Caco-2 (cell line): ENCODE data around the gene AOC2. TPM values are rescaled to one million over a fixed set of nuclear protein-coding genes. Genes with fewer than 3 reads are reported as not detected.
A peak's percentile ranks its signal among the peaks of the same experiment; 100 is the strongest.

Experiments
- BruUV-seq: library from RNA; stranded (reverse); fragments of 400-500 nt; replicated peaks from 2 replicates; lab custom pipeline; 2021; lab: Mats Ljungman, UMichigan
- CTCF ChIA-PET: fragments of 300-600 bp; sonication (Branson Sonifier 250); formaldehyde crosslinking; loops from one replicate; lab custom pipeline; 2022; ENCODE audit warnings: antibody characterized with exemption; lab: Charles Lee
- POLR2A ChIA-PET: fragments of 300-600 bp; sonication (Branson Sonifier 250); formaldehyde crosslinking; loops from one replicate; lab custom pipeline; 2022; ENCODE audit warnings: antibody characterized with exemption; lab: Charles Lee
- DNase-seq, 2 experiments: peaks; one replicate each; pipeline versions ENCODE4 v3.0.0 to v3.0.0-alpha.2; 2020 to 2022
- H3K27me3 ChIP-seq: replicated peaks from 2 replicates; pipeline ENCODE4 v1.6.0; 2011; ENCODE audit warnings: low read length; ENCODE audit not compliant: control insufficient read depth, insufficient read depth
- H3K36me3 ChIP-seq: 2 replicates; pipeline ENCODE4 v1.5.1; 2011; ENCODE audit warnings: low read length; ENCODE audit not compliant: control insufficient read depth, insufficient read depth
- H3K4me1 ChIP-seq: fragments of 250-450 bp; sonication (Bioruptor Pico); 2 replicates; pipeline ENCODE4 v1.5.1; 2020; ENCODE audit warnings: mild to moderate bottlenecking
- H3K4me3 ChIP-seq: 2 replicates; pipeline ENCODE4 v1.5.1; 2011; ENCODE audit warnings: low read depth, mild to moderate bottlenecking, control low read depth, low read length
- H3K9me3 ChIP-seq: fragments of 250-450 bp; sonication (Bioruptor Pico); 2 replicates; pipeline ENCODE4 v1.5.1; 2020; ENCODE audit warnings: mild to moderate bottlenecking, moderate library complexity
- H3K27ac Mint-ChIP-seq: one replicate; pipeline ENCODE4 v1.8.0; 2022; ENCODE audit warnings: mixed read lengths; ENCODE audit not compliant: unreplicated experiment
- H3K27me3 Mint-ChIP-seq: one replicate; pipeline ENCODE4 v1.8.0; 2022; ENCODE audit warnings: mixed read lengths; ENCODE audit not compliant: insufficient read depth, unreplicated experiment
- H3K36me3 Mint-ChIP-seq: one replicate; pipeline ENCODE4 v1.8.0; 2022; ENCODE audit warnings: mild to moderate bottlenecking, mixed read lengths; ENCODE audit not compliant: insufficient read depth, unreplicated experiment
- H3K4me1 Mint-ChIP-seq: one replicate; pipeline ENCODE4 v1.8.0; 2022; ENCODE audit warnings: low read depth, mixed read lengths; ENCODE audit not compliant: unreplicated experiment
- H3K4me3 Mint-ChIP-seq: one replicate; pipeline ENCODE4 v1.8.0; 2022; ENCODE audit warnings: mild to moderate bottlenecking, moderate library complexity, mixed read lengths; ENCODE audit not compliant: unreplicated experiment
- H3K9me3 Mint-ChIP-seq: one replicate; pipeline ENCODE4 v1.8.0; 2022; ENCODE audit warnings: mixed read lengths; ENCODE audit not compliant: unreplicated experiment
- intact Hi-C: fragments of 100-400 bp; cut with micrococcal nuclease; formaldehyde crosslinking; loops from one replicate; pipeline ENCODE4 v1.10.0; 2022; ENCODE audit not compliant: unreplicated experiment
- total RNA-seq: library from RNA; stranded (reverse); gene quantifications from 2 replicates; pipeline ENCODE4 v1.2.3, GENCODE V29; 2022
- TF ChIP-seq, protein P1 (sequence below), 2 experiments: fragments of 200-600 bp in 1 of 2; IDR thresholded peaks; 1 replicate in 1 of 2; 2 replicates in 1 of 2; pipeline versions ENCODE4 v1.5.1 to v1.8.0; 2011 to 2022; ENCODE audit warnings: antibody characterized with exemption in 1 of 2, control low read depth in 1 of 2, inconsistent platforms in 1 of 2, low read depth in 1 of 2, low read length in 1 of 2, mild to moderate bottlenecking in 1 of 2, moderate library complexity in 1 of 2; ENCODE audit not compliant: insufficient read depth in 1 of 2, severe bottlenecking in 1 of 2, unreplicated experiment in 1 of 2

Gene AOC2
- total RNA-seq, 1 experiment from 2014 or later: 4.2 TPM

GRCh38 chr17:42819939-42820535, 24.3 kb upstream of the AOC2 start:
- H3K4me1 ChIP-seq: no peaks in the 10 kb centered on the region
- no peaks in the 10 kb centered on the region for H3K9me3 ChIP-seq
- TF ChIP-seq, protein P1, sequence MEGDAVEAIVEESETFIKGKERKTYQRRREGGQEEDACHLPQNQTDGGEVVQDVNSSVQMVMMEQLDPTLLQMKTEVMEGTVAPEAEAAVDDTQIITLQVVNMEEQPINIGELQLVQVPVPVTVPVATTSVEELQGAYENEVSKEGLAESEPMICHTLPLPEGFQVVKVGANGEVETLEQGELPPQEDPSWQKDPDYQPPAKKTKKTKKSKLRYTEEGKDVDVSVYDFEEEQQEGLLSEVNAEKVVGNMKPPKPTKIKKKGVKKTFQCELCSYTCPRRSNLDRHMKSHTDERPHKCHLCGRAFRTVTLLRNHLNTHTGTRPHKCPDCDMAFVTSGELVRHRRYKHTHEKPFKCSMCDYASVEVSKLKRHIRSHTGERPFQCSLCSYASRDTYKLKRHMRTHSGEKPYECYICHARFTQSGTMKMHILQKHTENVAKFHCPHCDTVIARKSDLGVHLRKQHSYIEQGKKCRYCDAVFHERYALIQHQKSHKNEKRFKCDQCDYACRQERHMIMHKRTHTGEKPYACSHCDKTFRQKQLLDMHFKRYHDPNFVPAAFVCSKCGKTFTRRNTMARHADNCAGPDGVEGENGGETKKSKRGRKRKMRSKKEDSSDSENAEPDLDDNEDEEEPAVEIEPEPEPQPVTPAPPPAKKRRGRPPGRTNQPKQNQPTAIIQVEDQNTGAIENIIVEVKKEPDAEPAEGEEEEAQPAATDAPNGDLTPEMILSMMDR (IDR thresholded peaks at IDR 0.05; ENCODE audit: insufficient read depth in 1 of 2, low read depth in 1 of 2, low read length in 1 of 2, severe bottlenecking in 1 of 2, unreplicated experiment in 1 of 2): peak; percentile 78 to 86
- Mint-ChIP-seq H3K4me1 (peaks cover 6% of the 10 kb centered on the region), H3K4me3 (no peak overlapping the region), H3K27me3 (no peaks in the 10 kb centered on the region), H3K9me3 (no peaks in the 10 kb centered on the region), H3K27ac (no peak overlapping the region), H3K36me3 (peaks cover 77% of the 10 kb centered on the region)
- intact Hi-C loops: loop anchor here (5.0 to 10.0 kb wide), 2 partner anchors 38 to 245 kb away; partner anchors contain the start of genes PSMC3IP and WNK4
- no peaks in the 10 kb centered on the region for H3K27me3 ChIP-seq
- H3K36me3 ChIP-seq: peaks cover 5% of the 10 kb centered on the region
- no peak overlapping the region for H3K4me3 ChIP-seq
- ChIA-PET POLR2A (interaction anchor here (0.6 kb wide), 1 partner anchor 40 kb away, joined by 3 read pairs; no protein-coding TSS in a partner anchor), CTCF (interaction anchor here (0.9 to 1.4 kb wide), 7 partner anchors 13 to 242 kb away, joined by 3 to 5 read pairs (median 3); partner anchors contain the start of genes CNTD1, COA3, PSME3 and VPS25)
- peak; percentile 74 to 78 for DNase-seq
- no TSS peak for BruUV-seq

GRCh38 chr17:42821176-42821575, 23.2 kb upstream of the AOC2 start:
- Mint-ChIP-seq H3K27ac (no peak overlapping the region), H3K36me3 (peaks cover 68% of the 10 kb centered on the region), H3K4me1 (peaks cover 6% of the 10 kb centered on the region), H3K9me3 (no peaks in the 10 kb centered on the region), H3K4me3 (no peak overlapping the region), H3K27me3 (no peaks in the 10 kb centered on the region)
- H3K36me3 ChIP-seq: peaks cover 5% of the 10 kb centered on the region
- intact Hi-C loops: loop anchor here (5.0 to 10.0 kb wide), 2 partner anchors 39 to 246 kb away; partner anchors contain the start of genes PSMC3IP and WNK4
- ChIA-PET CTCF (interaction anchor here (1.2 to 1.3 kb wide), 2 partner anchors 12 to 108 kb away, joined by 3 to 4 read pairs; partner anchors contain the start of gene PSME3), POLR2A (no interaction called here)
- TF ChIP-seq, protein P1 (IDR thresholded peaks at IDR 0.05; ENCODE audit: insufficient read depth in 1 of 2, low read depth in 1 of 2, low read length in 1 of 2, severe bottlenecking in 1 of 2, unreplicated experiment in 1 of 2): no peak
- no peaks in the 10 kb centered on the region for H3K9me3 ChIP-seq
- no peaks in the 10 kb centered on the region for H3K27me3 ChIP-seq
- BruUV-seq: no TSS peak
- no peak overlapping the region for H3K4me3 ChIP-seq
- no peaks in the 10 kb centered on the region for H3K4me1 ChIP-seq
- no peak for DNase-seq

- DNase-seq: no peak
- Mint-ChIP-seq H3K27me3 (no peaks in the 10 kb centered on the region), H3K27ac (no peak overlapping the region), H3K36me3 (peaks cover 13% of the 10 kb centered on the region), H3K9me3 (no peaks in the 10 kb centered on the region), H3K4me3 (no peak overlapping the region), H3K4me1 (no peaks in the 10 kb centered on the region)
- Histone ChIP-seq H3K4me1 (0 out of 2 replicates have a peak, but pooled peaks cover 6% of the 10 kb centered on the region), H3K27me3 (no peaks in the 10 kb centered on the region), H3K9me3 (no peaks in the 10 kb centered on the region), H3K36me3 (no peaks in the 10 kb centered on the region), H3K4me3 (no peak overlapping the region)
- ChIA-PET CTCF (interaction anchor here (0.5 to 0.6 kb wide), 2 partner anchors 21 to 51 kb away, joined by 3 to 4 read pairs; no protein-coding TSS in a partner anchor), POLR2A (interaction anchor here (0.5 kb wide), 1 partner anchor 13 kb away, joined by 3 read pairs; no protein-coding TSS in a partner anchor)
- TF ChIP-seq, protein P1 (IDR thresholded peaks at IDR 0.05; ENCODE audit: insufficient read depth in 1 of 2, low read depth in 1 of 2, low read length in 1 of 2, severe bottlenecking in 1 of 2, unreplicated experiment in 1 of 2): no peak
- intact Hi-C loops: loop anchor here (10.0 kb wide), 1 partner anchor 253 kb away; the partner anchor contains the start of gene PSMC3IP
- BruUV-seq: no TSS peak
Observed at GRCh38 chr17:42827472-42827871, 16.9 kb upstream of the AOC2 start.
